ENCODE data around the gene ITPRID1. TPM values are rescaled to one million over a fixed set of nuclear protein-coding genes. Genes with fewer than 3 reads are reported as not detected.

Gene ITPRID1
- total RNA-seq, 4 donors from 2014 or later = 1.00 TPM; not detected in 3

- WGBS, 2 donors = 29 to 37% methylated on average over 5 of the region's 5 CpGs
- Histone ChIP-seq H3K9me3 (no peaks in the 10 kb centered on the region), H3K36me3 (no peaks in the 10 kb centered on the region), H3K27me3 (no peaks in the 10 kb centered on the region), H3K4me1 (no peaks in the 10 kb centered on the region), H3K27ac (no peak overlapping the region), H3K4me3 (no peak overlapping the region)
- TF ChIP-seq CTCF (IDR thresholded peaks at IDR 0.05) = no peak
- no peak for TF ChIP-seq POLR2A (IDR thresholded peaks at IDR 0.05)
- intact Hi-C loops (cut with DNase I) = no loop called here
- no peak for DNase-seq
These were observed 128.8 kb downstream of the ITPRID1 start for GRCh38 chr7:31642681-31643115.

GRCh38 chr7:31646942-31647341 lies 133.1 kb downstream of the ITPRID1 start:
- 47 to 54% methylated on average over 4 of the region's 4 CpGs for WGBS, 2 donors
- no peaks in the 10 kb centered on the region for H3K27me3 ChIP-seq
- H3K4me1 ChIP-seq = no peaks in the 10 kb centered on the region
- H3K4me3 ChIP-seq = no peak overlapping the region
- no peaks in the 10 kb centered on the region for H3K9me3 ChIP-seq
- H3K36me3 ChIP-seq = no peaks in the 10 kb centered on the region
- TF ChIP-seq CTCF (IDR thresholded peaks at IDR 0.05) (no peak), POLR2A (IDR thresholded peaks at IDR 0.05) (no peak)
- intact Hi-C loops (cut with DNase I) = no loop called here
- H3K27ac ChIP-seq = no peak overlapping the region
- no peak for DNase-seq

- Histone ChIP-seq H3K27me3 (no peaks in the 10 kb centered on the region), H3K4me1 (no peaks in the 10 kb centered on the region), H3K27ac (no peak overlapping the region), H3K4me3 (no peak overlapping the region), H3K9me3 (no peaks in the 10 kb centered on the region), H3K36me3 (no peaks in the 10 kb centered on the region)
- DNase-seq = no peak
- intact Hi-C loops (cut with DNase I) = no loop called here
- TF ChIP-seq POLR2A (IDR thresholded peaks at IDR 0.05) (no peak), CTCF (IDR thresholded peaks at IDR 0.05) (no peak)
- 78 to 87% methylated on average over 7 of the region's 7 CpGs for WGBS, 2 donors
These were observed 133.6 kb downstream of the ITPRID1 start for GRCh38 chr7:31647511-31647910.

GRCh38 chr7:31648288-31648687 lies 134.4 kb downstream of the ITPRID1 start:
- intact Hi-C loops (cut with DNase I) = no loop called here
- Histone ChIP-seq H3K9me3 (no peaks in the 10 kb centered on the region), H3K4me1 (no peaks in the 10 kb centered on the region), H3K4me3 (no peak overlapping the region), H3K27me3 (no peaks in the 10 kb centered on the region), H3K36me3 (no peaks in the 10 kb centered on the region), H3K27ac (no peak overlapping the region)
- TF ChIP-seq POLR2A (IDR thresholded peaks at IDR 0.05) (no peak), CTCF (IDR thresholded peaks at IDR 0.05) (peak in 1 of 6 experiments; percentile 7)
- WGBS, 2 donors = 75 to 83% methylated on average over 1 of the region's 1 CpG
- DNase-seq = no peak

GRCh38 chr7:31648880-31649279 lies 135.0 kb downstream of the ITPRID1 start:
- H3K27me3 ChIP-seq = no peaks in the 10 kb centered on the region
- intact Hi-C loops (cut with DNase I) = no loop called here
- no peaks in the 10 kb centered on the region for H3K4me1 ChIP-seq
- WGBS, 2 donors = 76 to 80% methylated on average over 4 of the region's 4 CpGs
- DNase-seq = no peak
- TF ChIP-seq CTCF (IDR thresholded peaks at IDR 0.05) (no peak), POLR2A (IDR thresholded peaks at IDR 0.05) (no peak)
- no peak overlapping the region for H3K4me3 ChIP-seq
- no peaks in the 10 kb centered on the region for H3K9me3 ChIP-seq
- no peaks in the 10 kb centered on the region for H3K36me3 ChIP-seq
- no peak overlapping the region for H3K27ac ChIP-seq

Data from esophagus squamous epithelium (tissue), 5 donors.